CD4-positive, alpha-beta T cell treated with Interleukin-21 for 1 hour (primary cell): ENCODE results near the gene MGRN1.
"Not testable (repeated sequence)": the region's sequence is repeated elsewhere in the genome, so short reads cannot be mapped to it uniquely, and the experiment has no call there.

ENCODE experiments used
- DNase-seq: peaks from one replicate; pipeline ENCODE4 v3.0.0-alpha.2; 2020

Gene MGRN1

DNA sequence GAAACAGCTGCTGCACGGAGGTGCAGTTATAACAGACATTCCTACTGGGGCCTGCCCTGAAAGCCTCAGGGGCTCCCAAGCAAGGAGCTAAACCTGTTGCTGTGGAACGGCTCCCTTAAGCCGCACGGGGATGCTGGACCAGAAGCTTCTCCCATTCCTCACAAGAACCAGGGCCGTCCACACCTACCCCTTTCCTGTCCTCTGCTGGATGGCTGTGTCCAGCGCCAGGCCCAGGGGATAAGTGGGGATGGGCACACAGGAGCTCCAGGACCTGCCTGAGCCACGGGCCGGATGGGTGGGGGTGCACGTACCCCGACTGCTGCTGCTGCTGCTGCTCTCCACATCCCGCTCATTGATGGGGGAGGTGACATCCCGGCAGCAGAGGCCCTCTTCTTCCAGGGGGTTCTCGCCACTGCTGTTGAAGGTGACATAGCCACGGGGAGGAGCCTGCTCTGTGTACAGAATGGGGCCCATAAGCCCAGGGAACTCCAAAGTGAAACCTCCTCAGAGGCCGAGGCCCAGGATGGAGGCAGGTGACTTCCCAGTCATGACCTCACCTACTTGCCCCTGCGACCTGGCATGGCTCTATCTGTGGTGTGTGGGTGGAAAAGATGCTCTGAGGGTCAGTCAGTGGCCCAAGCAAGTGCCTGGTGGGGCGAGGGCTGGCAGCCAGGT lies 77.3 kb downstream of the MGRN1 start:
- no peak for DNase-seq

DNA sequence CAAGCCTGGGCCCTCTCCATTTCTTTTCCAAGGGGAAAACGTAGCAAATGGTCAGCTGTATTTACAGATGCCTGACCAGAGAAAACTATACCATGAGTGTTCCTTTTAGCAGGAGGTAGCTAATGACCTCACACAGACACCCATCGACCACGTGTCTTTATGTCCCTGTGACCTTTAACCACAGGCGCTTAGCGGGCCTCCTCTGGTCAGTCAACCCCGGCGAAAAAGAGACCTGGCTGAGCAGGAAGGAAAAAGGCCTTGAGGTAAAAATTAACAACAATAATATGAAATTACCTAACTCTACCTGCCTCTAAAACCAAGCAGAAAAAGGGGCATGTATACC lies 77.8 kb downstream of the MGRN1 start:
- DNase-seq, result no peak

DNA sequence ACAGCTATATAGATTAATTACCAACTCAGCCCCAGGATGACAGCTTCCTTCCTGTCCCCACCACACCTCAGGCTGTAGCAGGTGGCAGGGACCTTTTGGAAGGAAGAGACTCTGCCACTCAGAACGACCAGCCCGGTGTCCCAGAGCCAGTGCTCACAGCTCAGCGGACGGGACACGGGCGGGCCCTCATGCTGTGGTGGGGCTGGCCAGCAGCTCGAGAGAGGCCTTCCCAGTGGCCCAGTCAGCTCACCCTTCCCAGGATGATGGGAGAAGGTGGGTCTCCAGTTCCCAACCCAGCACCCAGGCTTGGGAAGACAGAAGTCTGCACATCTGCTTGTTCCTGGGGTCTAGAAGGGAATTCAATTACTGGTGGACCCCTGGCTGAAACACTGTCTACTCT lies 79.3 kb downstream of the MGRN1 start:
- no peak for DNase-seq

DNA sequence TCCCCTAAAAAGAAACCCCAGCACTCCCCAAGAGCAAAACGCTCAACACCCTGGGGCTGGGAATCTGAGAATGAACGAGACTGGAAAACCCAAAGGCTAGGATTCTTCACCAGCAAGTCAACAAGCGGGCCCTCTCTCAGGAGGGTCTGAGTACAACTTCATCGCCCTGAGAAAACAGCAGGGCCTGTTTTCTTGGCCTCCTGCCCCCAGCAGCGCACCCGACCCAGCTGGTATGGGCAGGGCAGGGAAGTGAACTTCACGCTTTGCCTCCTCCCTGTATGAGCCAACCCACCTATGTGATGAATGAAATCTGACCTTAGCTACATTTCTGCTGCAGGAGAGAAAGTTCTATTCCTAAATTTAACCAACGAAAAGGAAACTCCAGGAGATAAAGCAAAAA lies 79.9 kb downstream of the MGRN1 start:
- no peak for DNase-seq

DNA sequence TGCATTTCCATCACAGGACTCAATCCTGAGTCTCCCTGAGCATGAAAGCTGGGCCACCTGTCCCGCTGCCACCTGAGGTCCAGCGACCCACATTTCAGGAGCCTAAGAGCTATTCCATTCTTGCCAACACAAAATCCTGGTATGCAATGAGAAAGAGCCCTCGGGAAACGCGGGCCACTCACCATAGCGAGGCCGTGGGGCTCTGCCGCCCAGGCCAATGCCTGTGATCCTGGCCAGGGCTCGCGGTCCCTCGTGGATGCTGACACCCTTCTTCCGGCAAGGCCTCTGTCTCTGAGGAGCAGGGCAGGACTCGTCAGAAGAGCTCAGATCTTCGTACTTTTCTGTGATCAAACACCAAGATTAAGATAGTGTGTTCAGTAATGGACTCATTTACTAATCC lies 80.3 kb downstream of the MGRN1 start:
- no peak for DNase-seq

DNA sequence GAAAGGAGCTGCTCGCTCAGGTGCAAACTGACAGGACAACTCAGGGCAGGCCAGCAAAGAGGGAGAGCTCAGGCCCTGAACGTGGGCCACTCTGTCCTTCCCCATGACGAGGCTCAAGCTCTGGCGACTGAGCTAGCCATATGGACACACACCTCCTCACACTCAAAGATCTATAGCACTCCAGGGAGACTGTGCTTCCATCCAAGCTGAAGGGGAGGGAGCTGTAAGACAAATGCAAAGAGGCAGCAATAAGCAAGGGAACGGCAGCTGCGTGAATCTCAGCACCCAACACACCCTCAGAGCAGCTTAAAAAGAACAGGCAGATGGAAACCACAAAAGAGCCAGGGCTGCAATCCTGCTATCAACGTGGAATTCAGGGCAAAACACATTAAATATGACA lies 82.2 kb downstream of the MGRN1 start:
- no peak for DNase-seq

DNA sequence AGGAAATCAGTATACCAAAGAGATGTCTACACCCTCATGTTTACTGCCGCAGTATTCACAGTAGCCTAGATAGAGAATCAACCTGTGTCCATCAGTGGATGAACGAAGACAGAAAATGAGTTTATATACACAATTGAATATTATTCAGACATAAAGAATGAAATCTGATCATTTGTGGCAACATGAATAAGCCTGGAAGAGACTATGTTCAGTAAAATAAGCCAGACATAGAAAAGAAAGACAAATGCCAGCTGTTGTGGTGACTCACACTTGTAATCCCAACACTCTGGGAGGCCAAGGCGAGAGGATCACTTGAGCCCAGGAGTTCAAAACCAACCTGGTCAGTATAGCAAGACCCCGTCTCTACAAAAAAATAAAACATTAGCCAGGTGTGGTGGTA lies 84.9 kb downstream of the MGRN1 start:
- no peak for DNase-seq

DNA sequence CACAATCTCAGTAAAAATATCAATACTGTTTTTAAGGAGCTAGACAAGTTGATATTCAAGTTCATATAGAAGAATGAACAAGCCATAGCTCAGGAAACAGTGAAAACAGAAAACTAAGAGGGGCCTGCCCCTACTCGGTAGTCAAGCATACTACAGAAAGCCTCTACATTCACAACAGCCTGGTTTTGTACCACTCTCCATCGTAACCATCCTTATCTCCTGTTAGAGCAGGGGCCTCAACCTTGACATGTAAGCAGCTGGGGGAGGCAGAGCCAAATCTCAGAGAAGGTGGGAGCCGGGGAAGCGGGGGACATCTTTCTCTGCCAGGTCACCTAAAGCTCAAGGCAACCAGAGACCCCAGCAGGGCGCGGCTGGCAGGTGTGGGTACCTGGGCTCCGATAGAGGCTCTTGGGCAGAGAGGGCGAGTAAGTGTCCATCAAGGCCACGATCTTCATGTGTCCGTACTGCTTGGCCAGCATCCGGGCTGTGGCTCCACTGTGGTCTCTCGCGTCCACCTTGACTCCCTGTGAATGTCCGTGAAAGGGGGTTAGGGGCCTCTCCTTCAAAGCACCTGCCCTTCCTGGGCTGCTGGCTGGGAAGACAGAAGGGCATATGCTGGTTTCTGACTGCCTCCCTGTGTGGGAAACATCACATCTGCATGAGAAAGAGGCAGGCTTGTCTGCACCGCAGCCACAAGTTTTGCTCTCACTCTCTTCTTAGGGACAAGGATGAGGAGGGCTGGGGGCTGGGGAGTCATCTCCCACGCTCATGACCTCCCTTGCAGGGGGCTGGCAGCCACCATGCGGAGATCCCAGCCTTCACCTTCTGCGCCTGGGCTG lies 89.3 kb downstream of the MGRN1 start:
- no peak for DNase-seq

DNA sequence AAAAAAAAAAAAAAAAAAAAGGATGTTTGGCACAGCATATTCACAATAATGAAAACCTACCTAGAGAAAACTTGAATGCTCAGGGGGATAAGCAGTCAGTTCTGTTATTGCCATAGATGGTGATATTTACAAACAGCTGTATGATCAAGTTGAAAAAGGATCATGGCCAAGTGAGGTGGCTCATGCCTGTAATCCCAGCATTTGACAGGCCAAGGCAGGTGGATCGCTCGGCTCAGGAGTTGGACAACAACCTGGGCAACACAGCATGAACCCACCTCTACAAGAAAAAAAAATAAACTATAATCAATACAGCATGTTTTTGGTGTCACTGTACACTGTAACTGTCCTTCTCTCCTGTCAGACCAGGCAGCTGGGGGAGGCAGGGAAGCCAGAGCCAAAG lies 90.4 kb downstream of the MGRN1 start:
- no peak for DNase-seq

DNA sequence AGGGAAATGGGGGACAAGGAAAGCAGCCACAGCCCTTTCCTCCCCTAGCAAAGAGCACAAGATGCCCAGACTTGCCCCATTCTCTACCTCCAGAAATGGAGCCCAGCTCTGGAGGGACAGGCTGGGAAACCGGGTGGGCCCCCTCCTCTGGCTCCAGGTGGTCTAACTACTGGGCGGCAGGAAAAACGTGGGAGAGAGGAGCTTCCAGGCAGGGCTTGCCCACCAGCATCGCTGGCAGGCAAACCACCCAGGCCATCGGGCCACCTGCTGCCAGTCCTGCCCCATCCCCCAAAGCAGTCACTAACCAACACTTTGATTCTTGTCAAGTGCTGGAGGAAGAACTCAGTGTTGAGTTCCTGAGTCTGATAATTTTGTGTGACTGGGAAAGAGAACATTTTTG lies 93.8 kb downstream of the MGRN1 start:
- DNase-seq, result no peak

DNA sequence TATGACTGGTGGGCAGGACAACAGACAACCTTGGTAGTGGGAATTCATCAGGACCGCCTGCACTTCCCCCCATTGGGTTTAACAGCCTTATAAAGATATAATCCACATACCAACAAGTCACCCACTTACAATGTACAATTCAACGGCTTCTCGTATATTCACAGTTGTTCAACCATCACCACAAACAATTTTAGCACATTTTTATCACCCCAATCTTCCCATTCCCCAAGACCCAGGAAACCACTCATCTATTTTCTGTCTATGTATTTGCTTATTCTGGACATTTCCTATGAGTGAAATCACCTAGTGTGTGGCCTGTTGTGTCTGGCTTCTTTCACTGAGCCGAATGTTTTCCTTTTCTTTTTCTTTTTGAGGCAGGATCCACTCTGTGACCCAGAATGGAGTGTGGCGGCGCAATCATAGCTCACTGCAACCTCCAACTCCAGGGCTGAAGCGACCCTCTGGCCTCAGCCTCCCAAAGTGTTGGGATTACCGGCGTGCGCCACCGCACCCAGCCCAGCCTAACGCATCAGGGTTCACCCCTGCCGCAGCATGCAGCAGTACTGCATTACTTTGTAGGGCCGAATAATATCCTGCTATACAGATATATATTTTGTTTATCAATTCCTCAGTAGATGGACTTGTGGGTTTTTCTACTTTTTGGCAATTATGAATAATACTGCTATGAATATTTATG lies 98.6 kb downstream of the MGRN1 start:
- DNase-seq, result no peak

DNA sequence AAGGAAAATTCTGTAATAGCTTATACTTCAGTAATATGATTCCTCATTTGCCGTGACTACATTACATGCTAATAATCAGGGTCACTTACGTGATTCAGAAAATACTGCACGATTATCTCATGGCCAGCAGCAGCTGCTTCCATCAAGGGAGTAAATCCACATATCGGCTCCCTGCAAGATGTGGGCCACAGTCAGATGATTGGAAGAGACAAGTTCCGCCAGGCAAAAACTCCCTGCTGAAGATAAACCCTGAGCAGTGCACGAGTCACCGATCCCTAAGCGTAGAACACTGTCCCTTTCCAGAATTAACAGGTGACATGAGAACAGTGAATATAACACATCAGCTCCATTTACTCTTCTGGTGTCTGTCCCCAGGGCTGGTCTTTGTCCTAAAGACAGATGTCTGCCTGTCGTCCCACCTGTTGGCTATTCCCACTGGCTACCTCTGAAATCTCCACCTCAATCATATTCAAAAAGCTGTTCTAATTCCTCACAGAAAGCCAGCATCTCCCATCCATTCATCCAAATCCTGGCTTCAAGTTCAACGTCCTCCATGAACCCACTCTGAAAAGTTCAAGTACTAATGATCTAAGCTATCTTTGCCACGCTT lies 100.1 kb downstream of the MGRN1 start:
- DNase-seq, result no peak

DNA sequence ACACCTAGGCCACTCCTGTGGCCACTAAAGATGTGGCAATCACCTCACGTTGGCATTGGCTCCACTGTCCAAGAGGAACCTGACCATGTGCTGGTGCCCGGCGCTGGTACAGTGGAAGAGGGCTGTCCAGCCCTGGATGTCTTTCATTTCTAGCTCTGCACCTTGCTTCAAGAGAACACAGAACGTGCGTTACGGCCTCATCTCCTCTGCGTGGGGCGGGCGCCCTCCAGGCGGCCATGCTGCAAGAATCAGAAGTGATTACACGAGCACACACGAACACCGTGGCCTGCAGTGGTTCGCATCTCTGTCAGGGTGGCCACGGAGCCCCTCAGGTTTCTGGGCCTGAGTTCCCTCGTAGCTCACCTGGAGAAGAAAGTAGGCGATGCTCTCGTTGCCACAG lies 102.0 kb downstream of the MGRN1 start:
- DNase-seq, result no peak

DNA sequence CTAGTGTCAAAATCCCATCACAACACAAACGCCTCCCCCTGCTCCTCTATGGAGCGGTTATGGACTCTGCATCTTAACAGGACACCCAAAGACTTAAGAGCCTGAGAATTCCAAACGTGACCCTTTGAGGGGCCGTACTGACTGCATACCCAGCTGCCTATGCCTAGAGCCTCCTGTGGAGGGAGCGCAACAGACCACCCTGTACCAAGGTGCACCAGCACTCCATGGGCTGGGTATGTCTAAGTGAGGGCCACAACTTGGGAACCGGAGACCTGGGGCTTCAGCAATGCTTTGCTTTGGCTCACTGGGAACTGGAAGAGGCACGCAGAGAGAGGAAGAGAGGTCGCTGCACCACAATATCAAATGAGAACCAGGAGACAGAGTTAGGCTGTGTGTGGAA lies 104.0 kb downstream of the MGRN1 start:
- DNase-seq, result no peak

DNA sequence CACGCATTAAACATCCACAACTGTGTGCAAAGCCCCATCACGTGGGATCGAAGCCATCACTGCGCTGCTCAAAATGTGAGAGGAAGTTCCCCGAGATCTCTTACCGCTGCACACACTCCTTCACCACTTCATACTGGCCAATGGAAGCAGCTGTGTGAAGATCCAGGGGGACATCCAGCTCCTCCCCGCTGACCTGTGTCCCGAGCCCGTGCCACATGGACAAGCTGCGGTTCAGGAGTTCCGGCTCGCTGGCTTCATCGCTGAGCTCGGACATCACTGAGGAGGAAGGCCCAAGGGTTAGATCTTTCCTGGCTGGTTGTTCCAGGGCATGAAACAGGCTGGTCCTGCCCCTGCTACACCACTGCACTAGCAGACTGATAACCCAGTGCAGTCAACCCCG lies 105.2 kb downstream of the MGRN1 start:
- DNase-seq, result no peak

DNA sequence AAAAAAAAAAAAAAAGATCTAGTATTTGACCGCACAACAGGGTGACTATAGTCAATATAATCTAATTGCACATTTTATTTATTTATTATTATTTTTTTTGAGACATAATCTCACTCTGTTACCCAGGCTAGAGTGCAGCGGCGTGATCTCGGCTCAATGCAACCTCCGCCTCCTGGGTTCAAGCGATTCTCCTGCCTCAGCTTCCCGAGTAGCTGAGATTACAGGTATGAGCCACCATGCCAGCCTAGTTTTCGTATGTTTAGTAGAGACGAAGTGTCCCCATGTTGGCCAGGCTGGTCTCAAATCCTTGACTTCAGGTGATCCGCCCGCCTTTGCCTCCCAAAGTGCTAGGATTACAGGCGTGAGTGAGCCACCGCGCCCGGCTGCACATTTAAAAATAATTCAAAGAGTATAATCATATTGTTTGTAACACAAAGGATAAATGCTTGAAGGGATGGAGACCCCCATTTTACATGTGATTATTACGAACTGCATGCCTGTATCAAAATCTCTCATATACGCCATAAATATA lies 108.7 kb downstream of the MGRN1 start:
- DNase-seq, result no peak

DNA sequence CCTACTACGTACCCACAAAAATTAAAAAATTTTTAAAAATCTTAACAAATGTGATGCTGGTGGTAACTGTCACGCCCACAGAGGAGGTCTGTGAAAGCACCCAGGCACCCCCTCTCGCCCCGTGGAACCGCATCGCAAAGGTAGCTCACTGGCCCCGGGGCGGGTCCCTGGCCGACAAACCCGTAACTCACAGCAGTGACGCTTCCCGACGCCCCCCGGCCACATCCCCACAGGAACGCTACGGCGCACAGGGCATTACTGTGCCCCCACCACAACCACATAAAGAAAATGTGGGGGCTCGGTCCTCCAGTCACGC lies 109.1 kb downstream of the MGRN1 start:
- no peak for DNase-seq

DNA sequence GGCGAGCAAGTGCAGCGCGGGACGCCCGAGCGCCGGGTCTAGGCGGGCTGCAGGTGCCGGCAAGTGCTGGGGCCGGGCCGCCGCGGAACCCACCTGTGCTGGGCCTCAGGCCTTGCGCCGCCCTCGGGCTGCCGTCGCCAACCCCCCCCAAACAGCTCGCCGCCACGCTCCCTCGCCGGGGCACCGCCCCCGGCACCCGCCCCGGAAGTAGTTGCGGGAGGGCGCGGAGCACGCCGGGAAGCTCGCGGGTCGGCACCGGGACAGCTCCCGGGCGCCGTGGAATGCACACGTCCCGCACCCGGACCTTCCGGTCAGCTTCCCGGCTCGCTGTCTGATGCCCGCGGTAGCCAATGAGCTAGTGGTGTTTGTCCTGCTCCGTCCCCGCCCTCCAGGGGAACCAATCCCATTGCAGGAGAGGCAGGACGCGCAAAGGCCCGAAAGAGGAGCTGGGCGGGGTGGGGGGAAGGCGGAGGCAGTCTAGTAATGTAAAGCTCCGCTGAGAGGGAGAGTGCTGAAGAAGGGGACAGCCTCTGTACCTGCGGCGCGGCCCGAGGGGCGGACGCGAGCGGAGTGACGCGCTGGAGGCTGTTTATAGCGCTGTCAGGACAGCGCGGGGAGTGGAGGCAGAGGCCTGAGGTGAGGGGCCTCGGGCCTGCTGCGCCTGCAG lies 109.6 kb downstream of the MGRN1 start, which contains the start of the genes ANKS3 and DNAAF8:
TSS of gene ANKS3 (minus strand) at position 209 of the 667 bp plus-strand sequence. CDS start 4,122 bp downstream, outside the sequence.
TSS of gene DNAAF8 (plus strand) at position 475 of the 667 bp plus-strand sequence. CDS start 1,978 bp downstream, outside the sequence.
- peak; percentile 81 for DNase-seq

DNA sequence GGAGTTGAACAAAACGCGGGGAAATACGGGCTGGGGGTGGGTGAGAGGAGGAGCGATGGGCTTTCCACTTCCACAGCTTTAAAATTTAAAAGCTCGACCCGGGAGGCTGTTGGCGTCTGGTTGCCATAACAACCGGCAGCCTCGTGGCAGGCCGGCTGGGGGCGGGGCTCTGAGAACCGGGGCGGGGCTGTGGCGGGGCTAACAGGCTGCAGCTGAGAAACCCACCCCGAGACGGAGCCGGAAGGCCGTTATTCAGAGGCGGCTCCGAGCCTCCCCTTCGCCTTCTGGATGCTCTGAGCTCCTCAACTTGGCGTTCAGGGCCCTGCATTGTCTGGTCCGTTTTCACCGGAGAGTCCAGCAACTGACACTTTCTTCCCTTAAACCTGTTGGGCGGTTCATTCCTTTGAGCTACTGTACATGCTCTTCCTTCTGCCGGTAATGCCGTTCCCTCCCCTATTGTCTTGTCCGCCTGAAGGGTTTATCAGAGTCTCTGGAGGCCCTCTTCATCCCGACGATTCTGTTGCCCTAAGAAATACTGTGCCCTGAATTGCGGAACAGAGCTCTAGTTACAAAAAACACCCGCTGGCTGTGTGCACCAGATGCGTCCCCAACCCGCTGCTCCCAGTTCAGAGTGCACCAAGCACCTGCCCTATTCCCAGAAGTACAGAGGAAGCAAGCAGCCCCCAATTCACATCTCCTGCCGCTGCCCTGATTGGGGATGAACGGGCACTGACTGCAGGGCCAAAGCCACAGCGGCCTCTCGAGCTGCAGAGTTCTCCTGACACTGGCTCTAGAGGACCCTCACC lies 110.3 kb downstream of the MGRN1 start:
- peak; percentile 94 for DNase-seq

DNA sequence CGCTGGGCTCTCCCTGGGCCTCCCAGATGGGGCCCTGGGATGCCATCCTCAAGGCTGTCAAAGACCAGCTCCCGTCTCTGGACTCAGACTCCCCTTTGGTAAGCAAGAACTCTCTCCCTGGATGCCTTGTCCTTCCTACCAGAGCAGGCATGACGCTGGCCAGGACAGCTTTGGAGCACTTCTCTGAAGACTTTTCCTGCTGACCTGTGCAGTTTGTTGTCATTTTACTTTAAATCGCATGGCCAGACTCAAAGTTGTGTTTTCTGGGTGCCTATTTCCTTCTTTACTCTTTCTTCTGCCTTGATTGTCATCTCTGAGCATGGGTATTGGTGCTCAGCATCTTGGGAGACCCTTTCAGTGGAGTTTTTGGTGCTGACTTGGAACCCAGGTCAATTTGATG lies 111.9 kb downstream of the MGRN1 start:
- DNase-seq, result no peak

DNA sequence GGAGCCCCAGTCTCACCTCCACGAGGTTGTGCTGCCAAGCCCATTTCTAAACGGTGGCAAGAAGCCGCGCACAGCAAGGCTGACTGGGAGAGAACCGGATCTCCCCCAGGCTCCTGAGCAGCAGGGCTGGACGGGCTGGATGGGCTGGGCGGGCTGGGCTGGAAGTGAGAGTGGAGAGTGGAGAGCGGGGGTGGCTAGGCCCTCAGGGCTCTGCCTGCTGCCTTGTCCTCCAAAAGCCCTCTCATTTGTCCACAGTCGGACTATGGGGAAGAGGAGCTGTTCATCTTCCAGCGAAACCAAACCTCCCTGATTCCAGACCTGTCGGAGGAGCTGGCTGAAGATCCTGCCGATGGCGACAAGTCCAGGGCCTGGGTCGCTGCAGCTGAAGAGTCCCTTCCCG lies 112.9 kb downstream of the MGRN1 start:
- DNase-seq, result no peak

DNA sequence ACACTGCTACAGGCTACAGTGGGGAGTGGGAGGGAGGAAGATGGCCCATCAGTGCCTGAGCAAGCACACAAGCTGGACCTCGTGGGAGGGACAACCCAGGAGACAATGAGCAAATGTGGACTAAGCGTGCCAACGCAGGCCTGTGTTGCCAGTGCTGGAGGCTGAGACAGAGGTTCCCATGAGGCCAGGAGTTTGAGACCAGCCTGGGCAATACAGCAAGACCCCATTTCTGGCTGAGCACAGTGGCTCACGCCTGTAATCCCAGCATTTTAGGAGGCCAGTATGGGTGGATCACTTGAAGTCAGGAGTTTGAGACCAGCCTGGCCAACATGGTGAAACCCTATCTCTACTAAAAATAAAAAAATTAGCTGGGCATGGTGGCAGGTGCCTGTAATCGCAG lies 113.7 kb downstream of the MGRN1 start:
- DNase-seq, result not testable (repeated sequence)
